Measurements from ENCODE around the gene RPS25.
"Not testable (repeated sequence)": the region's sequence is repeated elsewhere in the genome, so short reads cannot be mapped to it uniquely, and the experiment has no call there.

The RPS25 gene

DNA sequence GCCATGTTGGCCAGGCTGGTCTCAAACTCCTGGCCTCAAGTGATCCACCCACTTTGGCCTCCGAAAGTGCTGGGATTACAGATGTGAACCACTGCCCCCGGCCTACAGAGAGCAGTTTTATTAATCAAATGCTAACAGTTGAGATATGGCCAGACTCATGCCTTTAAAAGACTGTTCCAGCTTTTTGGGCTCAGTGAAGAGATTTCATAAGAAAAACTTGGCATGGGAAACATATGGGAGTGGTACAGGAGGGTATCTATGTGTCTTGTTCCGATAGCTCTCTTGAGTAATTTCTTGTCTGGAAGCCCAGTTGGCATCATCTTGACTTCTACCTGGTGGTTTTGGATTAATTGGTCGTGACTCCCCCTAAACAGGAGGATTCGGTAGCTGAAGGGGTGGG, 20.7 kb upstream of the RPS25 start:
- DNase-seq, result no peak

DNA sequence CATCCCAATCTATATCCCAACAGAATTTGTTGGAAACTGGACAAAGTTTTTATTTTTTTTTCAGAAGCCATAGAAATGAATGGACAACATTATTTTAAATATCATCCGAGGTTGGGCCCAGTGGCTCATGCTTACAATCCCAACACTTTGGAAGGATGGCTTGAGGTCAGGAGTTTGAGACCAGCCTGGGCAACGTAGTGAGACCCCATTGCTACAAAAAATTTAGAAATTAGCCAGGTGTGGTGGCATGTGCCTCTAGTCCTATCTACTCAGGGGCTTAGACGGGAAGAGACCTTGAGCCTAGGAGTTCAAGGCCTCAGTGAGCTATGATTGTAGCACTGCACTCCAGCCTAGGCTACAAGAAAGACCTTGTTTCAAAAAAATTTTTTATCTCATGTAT, 16.7 kb upstream of the RPS25 start:
- DNase-seq, result no peak

GRCh38 chr11:119033421-119033820, 15.3 kb upstream of the RPS25 start:
- not testable (repeated sequence) for DNase-seq

DNA sequence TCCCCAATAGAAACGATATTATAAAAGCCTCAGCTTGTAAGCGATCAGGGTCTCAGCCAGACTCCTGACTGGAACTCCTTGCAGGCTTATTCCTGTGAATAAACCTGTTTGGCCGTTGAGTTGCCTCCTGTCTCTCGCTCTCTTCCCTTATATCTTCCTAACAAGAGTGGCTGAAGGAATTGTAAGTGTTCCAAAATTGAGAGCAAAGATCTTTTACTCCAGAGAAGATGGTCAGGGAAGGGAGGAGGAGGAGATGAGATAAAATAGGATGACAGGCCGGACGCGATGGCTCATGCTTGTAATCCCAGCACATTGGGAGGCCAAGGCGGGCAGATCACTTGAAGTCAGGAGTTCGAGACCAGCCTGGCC, 13.8 kb upstream of the RPS25 start:
- no peak for DNase-seq

GRCh38 chr11:119030329-119031047, 12.3 kb upstream of the RPS25 start, which contains the start of gene SLC37A4:
SLC37A4 (minus strand) TSS chr11:119030877.
- DNase-seq, result peak; percentile 94

DNA sequence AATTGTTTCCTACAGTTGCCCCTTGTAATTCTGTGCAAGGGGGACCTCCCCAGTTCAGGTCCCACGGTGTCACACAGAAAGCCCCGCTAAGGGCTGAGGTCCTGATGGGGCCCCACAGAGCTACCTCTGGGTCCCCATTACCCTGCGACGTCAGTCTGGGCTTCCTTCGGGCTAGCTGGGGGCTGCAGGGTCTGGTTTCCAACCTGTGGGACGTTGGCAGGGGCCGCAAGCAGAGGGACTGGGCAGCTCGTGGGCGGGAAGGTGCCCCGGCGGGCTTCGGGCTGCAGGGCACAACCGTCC, 11.8 kb upstream of the RPS25 start:
- no peak for DNase-seq

DNA sequence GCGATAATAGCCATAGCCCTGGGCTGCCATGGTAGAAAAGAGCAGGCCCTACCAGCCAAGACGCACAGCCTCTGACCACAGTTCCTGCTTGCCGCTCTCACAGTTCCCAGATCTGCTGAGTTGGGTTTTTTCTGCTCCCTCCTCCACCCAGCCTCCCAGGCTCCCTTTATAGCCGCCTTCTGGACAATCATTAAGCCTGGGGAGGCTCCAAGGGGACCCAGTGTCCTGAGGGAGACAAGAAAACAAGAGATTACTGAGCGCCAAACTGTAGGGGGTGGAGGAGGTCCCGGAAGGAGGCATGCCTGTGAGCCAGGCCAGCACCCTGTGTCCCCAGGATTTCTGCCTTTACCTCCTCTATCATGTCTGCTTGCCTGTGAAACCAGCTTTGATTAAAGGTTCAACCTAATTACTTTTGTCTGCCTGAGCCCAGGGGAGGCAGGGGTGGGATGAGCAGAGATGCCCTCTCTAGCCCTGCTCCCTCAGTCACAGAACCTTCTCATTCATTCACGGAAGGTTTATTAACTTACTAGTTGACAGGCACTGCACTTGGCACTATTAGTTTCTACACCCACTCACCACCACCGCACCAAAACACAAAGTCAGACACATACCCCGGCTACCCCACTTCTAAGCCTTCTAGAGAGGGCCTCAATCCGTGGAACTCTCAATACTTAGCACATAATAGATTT, 11.3 kb upstream of the RPS25 start:
- DNase-seq, result no peak

- DNase-seq, result no peak
These were observed 10.9 kb upstream of the RPS25 start for GRCh38 chr11:119029069-119029339.

GRCh38 chr11:119028346-119029068, 10.4 kb upstream of the RPS25 start:
- no peak for DNase-seq

GRCh38 chr11:119027561-119028345, 9.6 kb upstream of the RPS25 start:
- no peak for DNase-seq

- DNase-seq, result no peak
These were observed 8.8 kb upstream of the RPS25 start for GRCh38 chr11:119026970-119027369.

DNA sequence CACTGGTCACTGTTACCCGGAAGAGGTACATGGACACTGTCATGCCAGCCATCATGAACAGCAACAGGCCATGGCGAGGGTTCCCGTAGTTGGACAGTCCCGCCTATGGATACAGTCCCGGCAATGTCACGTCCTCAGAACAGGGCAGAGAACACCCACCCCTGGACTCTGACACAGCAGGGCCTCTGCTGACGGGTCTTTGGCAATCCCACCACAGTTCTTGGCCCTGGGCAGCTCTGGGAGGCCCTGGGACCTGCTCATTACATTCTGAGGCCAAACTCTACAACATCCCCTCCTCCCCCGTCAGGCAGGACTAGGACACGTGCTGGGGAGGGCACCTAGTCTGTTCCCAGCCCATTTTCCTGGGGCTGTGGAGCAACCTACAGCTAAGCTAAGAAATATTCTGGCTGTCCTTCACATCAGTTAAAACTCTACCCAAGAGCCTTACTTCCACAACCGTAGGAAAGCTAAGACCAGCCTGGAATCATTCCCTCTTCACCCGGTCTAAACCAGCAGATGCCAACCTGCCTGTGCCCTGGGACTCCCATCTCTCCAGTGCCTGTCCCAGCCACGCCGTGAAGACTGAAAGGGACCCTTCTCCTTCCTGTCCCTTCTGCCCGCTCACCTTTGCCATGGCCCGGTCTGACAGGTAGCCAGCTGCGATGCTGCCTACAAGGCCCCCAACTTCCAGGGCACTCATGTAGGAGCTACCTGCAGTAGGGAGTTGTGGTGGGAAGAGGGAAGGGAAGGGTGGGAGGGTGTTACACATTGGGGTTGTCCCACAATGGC, 8.0 kb upstream of the RPS25 start:
- DNase-seq, result no peak

DNA sequence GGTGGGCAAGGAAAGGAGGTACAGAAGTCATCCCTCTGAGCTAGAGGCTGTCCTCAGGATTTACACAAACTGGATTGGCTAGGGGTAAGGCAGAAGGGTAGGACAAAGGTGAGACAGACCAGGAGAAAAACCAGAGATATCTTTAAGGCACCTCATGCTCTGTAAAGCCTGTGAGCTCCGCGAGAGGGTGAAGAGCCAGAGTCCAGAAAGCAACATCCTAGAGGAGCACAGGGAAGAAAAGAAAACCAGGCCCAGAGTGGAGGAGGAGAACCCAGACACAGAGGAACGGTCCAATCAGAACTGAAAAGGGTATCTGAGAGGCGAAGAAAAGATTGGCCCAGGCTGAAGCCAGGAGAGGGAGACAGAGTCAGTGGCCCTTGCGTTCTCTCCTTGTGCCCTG, 7.4 kb upstream of the RPS25 start:
- no peak for DNase-seq

GRCh38 chr11:119025099-119025473, 6.9 kb upstream of the RPS25 start:
- no peak for DNase-seq

GRCh38 chr11:119024430-119025098, 6.4 kb upstream of the RPS25 start:
- no peak for DNase-seq

DNA sequence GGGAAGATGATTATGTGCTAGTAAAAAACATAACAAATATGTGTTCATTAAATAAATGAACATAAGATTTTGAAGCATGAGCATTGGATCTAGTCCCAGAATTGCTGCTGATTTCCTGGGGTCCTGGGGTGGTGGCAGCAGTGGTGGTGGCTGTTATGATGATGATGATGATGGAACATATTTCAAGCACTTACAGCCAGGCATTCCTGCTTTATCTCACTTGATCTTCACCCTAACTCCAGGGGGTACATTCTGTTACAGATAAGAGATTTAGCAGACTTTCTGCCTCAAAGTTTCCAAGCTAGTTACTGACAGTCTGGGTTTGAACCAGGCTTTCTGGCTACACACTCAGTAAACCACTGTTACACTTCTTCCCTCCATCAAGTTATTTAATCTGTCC, 5.6 kb upstream of the RPS25 start:
- no peak for DNase-seq

GRCh38 chr11:119021631-119022030, 3.5 kb upstream of the RPS25 start:
- DNase-seq, result no peak

DNA sequence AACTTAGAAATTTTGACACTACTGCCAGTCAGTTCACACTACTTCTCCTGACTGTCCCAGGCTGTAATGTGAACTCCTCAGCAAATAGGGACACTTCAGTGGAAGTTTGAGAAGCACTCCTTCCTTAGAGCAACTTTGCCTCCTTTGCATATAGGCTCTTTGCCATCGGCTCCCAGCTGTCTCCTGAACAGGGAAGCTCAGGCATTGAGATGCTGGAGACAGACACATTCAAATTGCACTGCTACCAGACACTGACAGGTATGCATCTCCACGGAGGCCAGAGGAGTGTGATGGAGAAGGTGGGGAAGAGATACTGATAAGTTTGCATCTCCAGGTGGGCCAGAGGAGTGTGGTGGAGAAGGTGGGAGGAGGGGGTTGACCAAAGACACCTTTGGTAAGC, 1.9 kb upstream of the RPS25 start:
- DNase-seq, result no peak

DNA sequence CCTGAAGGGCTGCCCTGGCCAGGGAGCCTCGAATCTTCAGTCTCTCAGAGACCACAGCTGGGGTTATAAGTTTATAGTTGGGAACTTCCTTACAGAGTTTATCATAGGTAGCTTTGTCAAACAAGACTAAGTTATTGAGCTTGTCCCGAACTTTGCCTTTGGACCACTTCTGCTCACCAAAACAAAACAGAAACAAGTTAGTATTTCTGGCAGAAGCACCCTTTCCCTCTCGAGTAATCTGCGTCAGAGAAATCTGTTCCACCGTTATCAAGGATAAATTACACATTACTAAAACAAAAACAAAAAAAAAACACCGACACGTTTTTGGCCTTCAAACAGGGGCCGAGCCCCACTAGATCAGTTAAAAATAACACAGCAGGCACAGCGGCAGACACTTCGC, 766 bp downstream of the RPS25 start:
- not testable (repeated sequence) for DNase-seq

DNA sequence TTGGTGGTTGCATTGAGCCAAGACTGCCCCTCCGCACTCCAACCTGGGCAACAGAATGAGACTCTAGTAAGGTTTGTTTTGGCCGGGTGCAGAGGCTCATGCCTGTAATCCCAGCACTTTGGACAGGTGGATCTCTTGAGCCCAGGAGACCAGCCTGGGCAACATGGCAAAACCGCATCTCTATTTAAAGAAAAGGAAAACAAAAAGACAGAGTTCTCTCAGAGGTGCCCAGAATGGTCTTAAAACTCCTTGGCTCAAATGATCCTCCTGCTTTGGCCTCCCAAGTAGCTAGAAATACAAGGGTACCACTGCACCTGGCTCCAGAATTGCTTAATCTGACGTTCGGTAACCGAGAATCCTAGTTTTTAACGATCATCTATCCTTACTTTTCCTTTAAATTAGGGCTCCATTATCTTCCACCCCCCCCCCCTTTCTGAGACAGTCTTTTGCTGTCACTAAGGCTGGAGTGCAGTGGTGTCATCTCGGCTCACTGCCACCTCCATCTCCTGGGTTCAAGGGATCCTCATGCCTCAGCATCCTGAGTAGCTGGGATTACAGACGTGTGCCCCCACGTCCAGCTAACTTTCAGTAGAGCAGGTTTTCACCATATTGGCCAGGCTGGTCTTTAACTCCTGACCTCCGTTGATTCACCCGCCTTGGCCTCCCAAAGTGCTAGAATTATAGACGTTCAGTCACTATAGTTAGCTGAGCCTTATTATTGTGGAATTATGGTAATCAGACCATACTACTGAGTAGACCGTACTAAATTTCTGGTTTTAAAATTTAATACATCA, 1.7 kb downstream of the RPS25 start:
- DNase-seq, result no peak

GRCh38 chr11:119015054-119015611, 3.0 kb downstream of the RPS25 start:
- no peak for DNase-seq

Data from NCI-H510A (cell line).